ENCODE results near the gene PHF12.

- TF ChIP-seq CTCF (IDR thresholded peaks at IDR 0.05) (no peak), POLR2AphosphoS5 (IDR thresholded peaks at IDR 0.05; ENCODE audit: low read depth, low read length) (no peak), SIN3A (IDR thresholded peaks at IDR 0.05; ENCODE audit: borderline replicate concordance, insufficient read depth, low read depth, low read length) (no peak)
These were observed 87.4 kb downstream of the PHF12 start for GRCh38 chr17:28863953-28864352.
